HEK293T (cell line): ENCODE results near the gene COX18.

Experiments used
- CTCF ChIA-PET: fragments of 350-600 bp; formaldehyde crosslinking; extraction: SDS; loops from one replicate; lab custom pipeline; 2021; ENCODE audit warnings: antibody characterized with exemption, inconsistent platforms; lab: Yijun Ruan, JAX
- POLR2A ChIA-PET: fragments of 350-600 bp; formaldehyde crosslinking; extraction: SDS; loops from one replicate; lab custom pipeline; 2020; ENCODE audit warnings: antibody characterized with exemption, inconsistent platforms; lab: Yijun Ruan, JAX
- DNase-seq: peaks from one replicate; pipeline ENCODE4 v3.0.0; 2012; ENCODE audit warnings: mixed read lengths; ENCODE audit errors: extremely low spot score
- ARNT ChIP-seq: fragments of 450-650 bp; IDR thresholded peaks from 2 replicates; pipeline ENCODE4 v1.6.1; 2017; ENCODE audit warnings: mild to moderate bottlenecking
- BHLHE40 ChIP-seq: fragments of 450-650 bp; IDR thresholded peaks from 2 replicates; pipeline ENCODE4 v1.6.1; 2016; ENCODE audit warnings: mild to moderate bottlenecking, moderate library complexity, borderline replicate concordance
- CTBP1 ChIP-seq: fragments of 450-650 bp; IDR thresholded peaks from 2 replicates; pipeline ENCODE4 v1.6.1; 2016; ENCODE audit warnings: borderline replicate concordance
- ELF4 ChIP-seq: fragments of 450-650 bp; IDR thresholded peaks from 2 replicates; pipeline ENCODE4 v1.6.1; 2017; ENCODE audit warnings: antibody characterized with exemption
- FOXA1 ChIP-seq: fragments of 450-650 bp; IDR thresholded peaks from 2 replicates; pipeline ENCODE4 v1.6.1; 2016; ENCODE audit warnings: mild to moderate bottlenecking
- FOXK2 ChIP-seq: fragments of 450-650 bp; IDR thresholded peaks from 2 replicates; pipeline ENCODE4 v1.6.1; 2016; ENCODE audit warnings: mild to moderate bottlenecking
- FOXM1 ChIP-seq: fragments of 450-650 bp; IDR thresholded peaks from 2 replicates; pipeline ENCODE4 v1.6.1; 2017; ENCODE audit warnings: mild to moderate bottlenecking, borderline replicate concordance
- HDGF ChIP-seq: fragments of 450-650 bp; IDR thresholded peaks from 2 replicates; pipeline ENCODE4 v1.6.1; 2017; ENCODE audit warnings: antibody characterized with exemption, borderline replicate concordance
- L3MBTL2 ChIP-seq: fragments of 450-650 bp; conservative IDR thresholded peaks from 2 replicates; pipeline ENCODE4 v1.6.1; 2016; ENCODE audit warnings: mild to moderate bottlenecking
- LEF1 ChIP-seq: fragments of 450-650 bp; IDR thresholded peaks from 2 replicates; pipeline ENCODE4 v1.6.1; 2017; ENCODE audit warnings: mild to moderate bottlenecking, borderline replicate concordance
- NFRKB ChIP-seq: fragments of 450-650 bp; IDR thresholded peaks from 2 replicates; pipeline ENCODE4 v1.6.1; 2016; ENCODE audit warnings: mild to moderate bottlenecking, moderate library complexity
- SP1 ChIP-seq: fragments of 450-650 bp; IDR thresholded peaks from 2 replicates; pipeline ENCODE4 v1.6.1; 2017
- SUZ12 ChIP-seq: fragments of 450-650 bp; IDR thresholded peaks from 2 replicates; pipeline ENCODE4 v1.6.1; 2016; ENCODE audit warnings: mild to moderate bottlenecking
- TARDBP ChIP-seq: fragments of 450-650 bp; IDR thresholded peaks from 2 replicates; pipeline ENCODE4 v1.6.1; 2016
- ZNF384 ChIP-seq: fragments of 450-650 bp; IDR thresholded peaks from 2 replicates; pipeline ENCODE4 v1.6.1; 2016
- TF ChIP-seq, protein P1 (sequence below): fragments of 450-650 bp; IDR thresholded peaks from 2 replicates; pipeline ENCODE4 v1.6.1; 2016

COX18 gene

DNA sequence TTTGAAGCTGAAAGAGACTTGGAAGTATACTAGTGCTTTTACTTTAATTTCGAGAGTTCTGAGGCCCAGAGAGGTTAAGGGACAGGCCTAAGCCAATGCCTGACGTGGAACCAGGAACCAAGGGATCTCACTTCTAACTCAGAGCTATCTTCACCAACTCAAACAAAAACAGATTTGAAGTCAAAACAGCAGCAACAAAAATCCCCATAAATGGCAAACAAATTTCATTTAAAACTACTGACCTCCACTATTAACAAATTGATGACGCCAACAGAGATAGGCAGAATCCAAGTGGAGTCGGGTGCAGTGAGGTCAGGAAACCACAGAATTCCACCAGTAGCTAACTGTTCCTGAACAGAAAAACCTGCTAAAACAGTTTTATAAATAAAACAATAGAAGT, 5.0 kb downstream of the COX18 start:
- ChIA-PET POLR2A (no interaction called here), CTCF (no interaction called here)
- TF ChIP-seq, protein P1, sequence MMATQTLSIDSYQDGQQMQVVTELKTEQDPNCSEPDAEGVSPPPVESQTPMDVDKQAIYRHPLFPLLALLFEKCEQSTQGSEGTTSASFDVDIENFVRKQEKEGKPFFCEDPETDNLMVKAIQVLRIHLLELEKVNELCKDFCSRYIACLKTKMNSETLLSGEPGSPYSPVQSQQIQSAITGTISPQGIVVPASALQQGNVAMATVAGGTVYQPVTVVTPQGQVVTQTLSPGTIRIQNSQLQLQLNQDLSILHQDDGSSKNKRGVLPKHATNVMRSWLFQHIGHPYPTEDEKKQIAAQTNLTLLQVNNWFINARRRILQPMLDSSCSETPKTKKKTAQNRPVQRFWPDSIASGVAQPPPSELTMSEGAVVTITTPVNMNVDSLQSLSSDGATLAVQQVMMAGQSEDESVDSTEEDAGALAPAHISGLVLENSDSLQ, result no peak
- TF ChIP-seq FOXK2, result no peak
- TF ChIP-seq HDGF, result no peak
- TF ChIP-seq ZNF384, result no peak
- TF ChIP-seq ELF4, result no peak
- no peak for TF ChIP-seq FOXM1
- TF ChIP-seq L3MBTL2, result no peak
- no peak for TF ChIP-seq SP1
- TF ChIP-seq FOXA1, result no peak
- no peak for TF ChIP-seq SUZ12
- TF ChIP-seq TARDBP, result no peak
- no peak for TF ChIP-seq LEF1
- no peak for TF ChIP-seq NFRKB
- no peak for TF ChIP-seq BHLHE40
- TF ChIP-seq ARNT, result no peak
- DNase-seq, result no peak

DNA sequence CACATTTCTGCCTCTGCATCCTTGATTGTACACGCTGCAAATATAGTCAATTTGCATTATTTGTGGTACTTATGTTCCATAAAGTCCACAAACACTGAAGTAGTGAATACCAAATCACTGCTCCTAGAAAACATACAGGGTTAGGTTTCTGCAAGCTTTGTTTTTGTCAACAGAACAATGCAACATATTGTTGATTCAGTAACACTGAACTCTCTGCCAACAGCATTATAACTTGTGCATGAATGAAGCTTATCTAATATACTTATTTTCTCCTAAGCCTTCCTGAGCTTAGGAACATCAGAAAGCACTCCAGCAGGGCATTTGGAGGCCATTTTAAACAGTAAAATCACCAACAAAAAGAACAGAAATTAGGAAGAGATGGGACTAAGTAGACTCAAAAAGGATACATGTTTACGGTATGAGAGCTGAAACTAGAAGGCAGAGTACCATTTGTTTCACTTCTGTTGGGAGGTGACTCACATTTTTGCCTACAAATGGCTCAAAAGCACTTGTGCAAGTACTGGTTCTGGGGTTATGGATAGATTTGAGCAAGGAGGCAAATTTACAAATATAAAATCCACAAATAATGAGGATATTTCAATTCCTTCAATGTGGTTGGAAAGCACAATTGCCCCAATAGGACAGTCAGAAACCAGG, 14.1 kb downstream of the COX18 start:
- CTCF ChIA-PET, result no interaction called here
- DNase-seq, result no peak
- POLR2A ChIA-PET, result no interaction called here
- TF ChIP-seq ARNT (no peak), BHLHE40 (no peak), CTBP1 (no peak), HDGF (no peak), FOXM1 (no peak), L3MBTL2 (no peak), SUZ12 (no peak), SP1 (no peak), NFRKB (no peak), ZNF384 (no peak), ELF4 (no peak), TARDBP (no peak), LEF1 (no peak)
- TF ChIP-seq, protein P1, result no peak

DNA sequence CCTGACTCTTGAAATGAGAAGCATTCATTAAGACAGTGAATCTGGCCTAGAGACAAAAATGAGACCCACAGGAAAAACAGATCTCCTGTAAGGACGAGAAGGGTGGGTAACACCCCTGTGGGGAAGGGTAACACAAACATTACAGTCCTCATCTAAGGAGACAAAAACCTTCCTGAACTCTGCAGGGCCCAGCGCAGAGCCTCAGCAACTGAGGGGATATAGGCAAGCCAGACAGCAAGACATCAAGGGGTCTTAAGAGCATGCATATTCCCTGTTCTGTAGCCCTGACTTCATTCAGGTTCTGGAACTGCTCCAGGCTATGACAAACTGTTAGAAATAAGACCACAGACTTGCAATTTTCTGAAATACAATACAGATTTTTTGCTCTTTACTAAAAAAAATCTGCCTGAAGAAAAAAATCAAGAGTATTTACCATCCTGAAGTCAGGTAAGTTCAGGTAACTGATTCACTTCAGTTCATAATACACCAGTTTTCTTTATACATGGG, 15.5 kb downstream of the COX18 start:
- ChIA-PET CTCF (no interaction called here), POLR2A (no interaction called here)
- TF ChIP-seq HDGF, result no peak
- TF ChIP-seq TARDBP, result no peak
- no peak for TF ChIP-seq FOXM1
- no peak for TF ChIP-seq ZNF384
- DNase-seq, result no peak

DNA sequence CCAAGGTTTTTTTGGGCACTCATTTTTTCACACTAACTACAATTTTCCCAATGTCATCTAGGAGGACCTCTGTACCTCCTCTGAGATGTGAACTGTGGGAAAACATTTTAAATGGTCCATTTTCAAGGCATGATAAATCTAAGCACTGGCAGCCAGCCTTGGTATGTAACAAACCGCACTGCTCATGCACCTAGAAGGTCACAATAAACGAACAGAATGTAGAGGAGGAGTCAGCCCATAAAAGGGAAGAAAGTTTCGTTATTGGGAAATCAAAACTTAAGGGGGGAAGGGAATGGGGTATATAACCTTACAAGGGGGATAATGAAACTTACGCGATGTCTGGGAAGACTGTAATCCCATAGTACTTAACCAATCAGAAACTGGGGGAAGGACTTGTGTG, 16.4 kb downstream of the COX18 start:
- ChIA-PET CTCF (no interaction called here), POLR2A (no interaction called here)
- DNase-seq, result no peak
- no peak for TF ChIP-seq ZNF384
- no peak for TF ChIP-seq L3MBTL2
- no peak for TF ChIP-seq FOXM1
- TF ChIP-seq ARNT, result no peak
- TF ChIP-seq HDGF, result no peak
- TF ChIP-seq FOXA1, result no peak
- TF ChIP-seq NFRKB, result no peak
- TF ChIP-seq, protein P1, result no peak
- no peak for TF ChIP-seq FOXK2
- no peak for TF ChIP-seq LEF1
- TF ChIP-seq SP1, result no peak
- TF ChIP-seq BHLHE40, result no peak
- no peak for TF ChIP-seq ELF4
- TF ChIP-seq CTBP1, result no peak
- TF ChIP-seq TARDBP, result no peak
- no peak for TF ChIP-seq SUZ12

DNA sequence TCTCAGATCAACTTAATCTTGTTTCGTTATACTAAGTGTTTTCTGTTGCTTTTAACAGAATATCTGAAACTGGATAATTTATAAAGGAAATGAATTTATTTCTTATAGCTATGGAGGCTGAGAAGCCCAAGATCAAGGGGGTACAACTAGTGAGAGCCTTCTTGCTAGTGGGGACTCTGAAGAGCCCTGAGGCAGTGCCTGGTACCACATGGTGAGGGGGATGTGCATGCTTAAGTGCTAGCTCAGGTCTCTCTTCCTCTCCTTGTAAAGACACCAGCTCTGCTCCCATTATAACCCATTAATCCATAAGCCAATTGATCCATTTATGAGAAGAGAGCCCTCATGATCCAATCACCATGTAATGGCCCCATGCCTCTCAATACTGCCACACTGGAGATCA, 17.9 kb downstream of the COX18 start:
- no peak for DNase-seq
- TF ChIP-seq HDGF, result no peak
- TF ChIP-seq SUZ12, result no peak
- POLR2A ChIA-PET, result no interaction called here
- CTCF ChIA-PET, result no interaction called here

DNA sequence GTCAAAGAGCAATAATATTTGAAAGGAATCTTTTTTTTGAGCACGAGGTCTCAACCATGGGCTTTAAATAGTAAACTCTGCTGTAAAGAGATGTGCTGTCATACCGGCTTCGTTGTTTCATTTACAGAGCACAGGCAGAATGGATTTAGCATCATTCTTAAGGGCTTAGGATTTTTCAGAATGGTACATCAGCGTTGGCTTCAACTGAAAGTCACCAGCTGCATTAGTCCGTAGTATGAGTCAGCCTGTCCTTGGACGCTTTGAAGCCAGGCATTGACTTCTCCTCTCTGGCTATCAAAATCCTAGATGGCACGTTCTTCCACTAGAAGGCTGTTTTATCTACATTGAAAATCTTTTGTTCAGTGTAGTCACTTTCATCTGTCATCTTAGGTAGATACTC, 23.6 kb downstream of the COX18 start:
- TF ChIP-seq SUZ12, result no peak
- TF ChIP-seq FOXK2, result no peak
- ChIA-PET CTCF (no interaction called here), POLR2A (no interaction called here)
- DNase-seq, result no peak

DNA sequence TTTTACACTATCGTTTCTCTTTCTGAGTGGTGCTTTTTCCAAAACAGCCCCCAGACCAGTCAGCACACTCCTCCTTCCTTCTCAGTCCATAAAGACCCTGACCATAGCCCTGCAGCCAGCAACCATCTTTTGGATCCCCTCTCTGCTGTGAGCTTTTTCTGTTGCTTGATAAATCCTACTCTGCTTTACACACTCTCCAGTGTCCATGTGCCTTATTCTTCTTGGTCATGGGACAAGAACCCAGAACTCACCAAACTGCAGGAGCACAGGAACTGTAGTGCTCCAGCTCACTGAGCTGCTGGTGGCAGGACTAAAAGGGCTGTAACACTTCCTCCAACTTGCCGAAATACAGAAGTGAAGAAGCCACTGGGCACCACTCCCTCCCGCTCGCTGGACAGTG, 32.5 kb downstream of the COX18 start:
- POLR2A ChIA-PET, result no interaction called here
- CTCF ChIA-PET, result no interaction called here
- TF ChIP-seq ARNT (no peak), FOXA1 (no peak), CTBP1 (no peak), SUZ12 (no peak), FOXM1 (no peak), LEF1 (no peak), FOXK2 (no peak), TARDBP (no peak)
- no peak for DNase-seq
